Colonic mucosa (tissue), 4 donors: Measurements from ENCODE around the gene SLC39A11. TPM values are rescaled to one million over a fixed set of nuclear protein-coding genes. Genes with fewer than 3 reads are reported as not detected.

Source experiments
- DNase-seq: peaks from one replicate; pipeline ENCODE4 v3.0.0-alpha.2; 2020
- H3K27ac ChIP-seq: fragments of 200-600 bp; one replicate; pipeline ENCODE4 v1.8.0; 2021
- H3K27me3 ChIP-seq: fragments of 200-600 bp; one replicate; pipeline ENCODE4 v1.8.0; 2021
- H3K36me3 ChIP-seq: fragments of 200-600 bp; one replicate; pipeline ENCODE4 v1.8.0; 2021
- H3K4me1 ChIP-seq: fragments of 200-600 bp; one replicate; pipeline ENCODE4 v1.8.0; 2021; ENCODE audit warnings: mild to moderate bottlenecking
- H3K4me3 ChIP-seq: fragments of 200-600 bp; one replicate; pipeline ENCODE4 v1.8.0; 2021
- H3K9ac ChIP-seq, 2 donors: one replicate each; pipeline ENCODE4 v1.7.0; 2013; ENCODE audit warnings: control low read depth in 2 of 2, low read depth in 2 of 2, low read length in 2 of 2
- H3K9me3 ChIP-seq: fragments of 200-600 bp; one replicate; pipeline ENCODE4 v1.8.0; 2021
- CTCF ChIP-seq: fragments of 200-600 bp; IDR thresholded peaks from one replicate; pipeline ENCODE4 v1.8.0; 2022; ENCODE audit warnings: antibody characterized with exemption, mild to moderate bottlenecking
- intact Hi-C: fragments of 100-400 bp; cut with DNase I; formaldehyde crosslinking; loops from one replicate; pipeline ENCODE4 v1.14.1; 2022
- total RNA-seq, 2 donors: library from RNA; stranded (reverse); fragmentation: NEBNext Ultra II Directional in 1 of 2; extraction: Animal tissue kit (Norgen Biotek cat#: 25700) in 1 of 2; gene quantifications; one replicate each; pipeline ENCODE4 v1.2.1, GENCODE V29; 2021
- donor health status: healthy.
- donor health status: DM: no; HTN: no; CAD: no.
- donor health status: DM: no; HTN: no; CAD: no.

Gene SLC39A11
- total RNA-seq, 2 donors from 2014 or later, result 57.7 to 60.0 TPM

DNA sequence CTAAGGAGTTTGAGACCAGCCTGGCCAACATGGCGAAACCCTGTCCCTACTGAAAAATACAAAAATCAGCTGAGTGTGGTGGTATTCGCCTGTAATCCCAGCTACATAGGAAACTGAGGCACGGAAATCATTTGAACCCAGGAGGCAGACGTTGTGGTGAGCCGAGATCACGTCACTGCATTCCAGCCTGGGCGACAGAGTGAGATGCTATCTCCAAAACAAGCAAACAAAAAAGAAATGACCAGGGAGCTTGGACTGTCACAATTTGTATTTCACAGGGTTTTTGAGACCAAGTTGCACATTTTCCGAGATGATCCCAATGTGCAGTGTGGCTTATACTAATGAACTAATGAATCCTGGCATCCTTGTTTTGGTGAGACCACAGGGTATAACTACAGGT lies 156.5 kb downstream of the SLC39A11 start:
- Histone ChIP-seq H3K36me3 (no peaks in the 10 kb centered on the region), H3K4me1 (no peaks in the 10 kb centered on the region), H3K9me3 (no peaks in the 10 kb centered on the region), H3K27ac (no peak overlapping the region), H3K27me3 (no peaks in the 10 kb centered on the region), H3K4me3 (no peak overlapping the region), H3K9ac (no peak overlapping the region)
- no peak for DNase-seq
- intact Hi-C loops, result no loop called here
- no peak for TF ChIP-seq CTCF

GRCh38 chr17:72934927-72935326 lies 157.6 kb downstream of the SLC39A11 start:
- H3K9ac ChIP-seq, result no peak overlapping the region
- DNase-seq, result no peak
- intact Hi-C loops, result no loop called here
- H3K36me3 ChIP-seq, result no peaks in the 10 kb centered on the region
- H3K27ac ChIP-seq, result no peak overlapping the region
- no peaks in the 10 kb centered on the region for H3K27me3 ChIP-seq
- H3K9me3 ChIP-seq, result no peaks in the 10 kb centered on the region
- no peak for TF ChIP-seq CTCF
- H3K4me1 ChIP-seq, result no peaks in the 10 kb centered on the region
- H3K4me3 ChIP-seq, result no peak overlapping the region

GRCh38 chr17:72931635-72932034 lies 160.9 kb downstream of the SLC39A11 start:
- intact Hi-C loops, result no loop called here

GRCh38 chr17:72931163-72931562 lies 161.3 kb downstream of the SLC39A11 start:
- no peak for DNase-seq
- H3K27ac ChIP-seq, result no peak overlapping the region

More at GRCh38 chr17:72931635-72932034, 160.9 kb downstream of the SLC39A11 start:
- no peaks in the 10 kb centered on the region for H3K4me1 ChIP-seq
- TF ChIP-seq CTCF, result no peak
- H3K9ac ChIP-seq, result no peak overlapping the region
- H3K9me3 ChIP-seq, result no peaks in the 10 kb centered on the region
- DNase-seq, result no peak
- no peak overlapping the region for H3K27ac ChIP-seq
- no peaks in the 10 kb centered on the region for H3K36me3 ChIP-seq
- H3K27me3 ChIP-seq, result no peaks in the 10 kb centered on the region
- H3K4me3 ChIP-seq, result no peak overlapping the region

DNA sequence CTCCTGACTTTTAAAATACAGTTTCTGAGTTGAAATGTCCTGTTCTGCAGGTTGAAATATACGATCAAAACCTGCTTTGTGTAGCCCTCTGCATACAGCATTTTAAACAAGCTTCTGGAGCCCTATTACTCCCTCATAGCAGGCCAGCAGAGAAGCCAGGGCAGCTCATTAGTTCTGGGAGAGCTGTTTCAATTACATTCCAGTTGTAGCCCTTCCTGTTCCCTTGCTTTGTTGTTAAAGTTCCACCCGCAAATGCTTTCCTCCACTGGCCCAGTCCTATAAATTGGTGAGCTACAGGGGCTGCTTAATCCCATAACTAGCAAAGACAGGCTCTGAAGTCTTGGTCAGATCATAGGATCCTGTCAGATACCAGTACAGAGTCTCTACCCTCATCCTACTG lies 162.5 kb downstream of the SLC39A11 start:
- Histone ChIP-seq H3K27ac (no peak overlapping the region), H3K36me3 (no peaks in the 10 kb centered on the region), H3K4me3 (no peak overlapping the region), H3K9me3 (no peaks in the 10 kb centered on the region), H3K9ac (no peak overlapping the region), H3K4me1 (no peaks in the 10 kb centered on the region), H3K27me3 (no peaks in the 10 kb centered on the region)
- intact Hi-C loops, result no loop called here
- no peak for DNase-seq
- no peak for TF ChIP-seq CTCF

More at GRCh38 chr17:72931163-72931562, 161.3 kb downstream of the SLC39A11 start:
- Histone ChIP-seq H3K9ac (no peak overlapping the region), H3K4me3 (no peak overlapping the region), H3K27me3 (no peaks in the 10 kb centered on the region), H3K36me3 (no peaks in the 10 kb centered on the region), H3K4me1 (no peaks in the 10 kb centered on the region), H3K9me3 (no peaks in the 10 kb centered on the region)
- intact Hi-C loops, result no loop called here
- no peak for TF ChIP-seq CTCF
